ENCODE measurements around the gene AAMDC. TPM values are rescaled to one million over a fixed set of nuclear protein-coding genes. Genes with fewer than 3 reads are reported as not detected.

The AAMDC gene
- total RNA-seq, 1 donor from 2014 or later, result 17.8 TPM

DNA sequence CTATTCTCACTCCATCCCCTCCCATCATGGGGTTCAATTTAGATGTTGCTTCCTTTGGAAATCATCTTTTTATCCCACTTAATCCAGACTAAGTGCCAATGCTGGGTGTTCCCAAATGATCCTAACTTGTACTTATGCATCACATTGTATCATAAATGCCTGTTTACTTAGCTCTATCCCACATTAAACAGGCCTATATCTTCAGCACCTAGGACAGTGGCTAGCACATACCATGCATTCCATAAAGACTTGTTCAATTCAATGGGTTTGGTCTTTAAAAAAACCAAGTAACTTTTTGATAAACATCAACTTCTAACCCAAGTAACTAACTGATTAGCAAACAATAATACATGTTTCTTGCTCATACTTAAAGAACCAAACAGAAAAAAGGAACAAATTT, 41.0 kb upstream of the AAMDC start:
- no peak for DNase-seq (ENCODE audit: low read depth, low spot score)
- H3K4me1 Mint-ChIP-seq, result peaks cover 9% of the 10 kb centered on the region
- H3K36me3 Mint-ChIP-seq (ENCODE audit: low read depth), result no peaks in the 10 kb centered on the region
- no peaks in the 10 kb centered on the region for H3K27me3 Mint-ChIP-seq (ENCODE audit: low read depth)
- H3K27ac Mint-ChIP-seq (ENCODE audit: unreplicated experiment), result no peak overlapping the region
- no peak overlapping the region for H3K4me3 Mint-ChIP-seq
- H3K9me3 Mint-ChIP-seq, result no peaks in the 10 kb centered on the region
- TF ChIP-seq, protein P1, sequence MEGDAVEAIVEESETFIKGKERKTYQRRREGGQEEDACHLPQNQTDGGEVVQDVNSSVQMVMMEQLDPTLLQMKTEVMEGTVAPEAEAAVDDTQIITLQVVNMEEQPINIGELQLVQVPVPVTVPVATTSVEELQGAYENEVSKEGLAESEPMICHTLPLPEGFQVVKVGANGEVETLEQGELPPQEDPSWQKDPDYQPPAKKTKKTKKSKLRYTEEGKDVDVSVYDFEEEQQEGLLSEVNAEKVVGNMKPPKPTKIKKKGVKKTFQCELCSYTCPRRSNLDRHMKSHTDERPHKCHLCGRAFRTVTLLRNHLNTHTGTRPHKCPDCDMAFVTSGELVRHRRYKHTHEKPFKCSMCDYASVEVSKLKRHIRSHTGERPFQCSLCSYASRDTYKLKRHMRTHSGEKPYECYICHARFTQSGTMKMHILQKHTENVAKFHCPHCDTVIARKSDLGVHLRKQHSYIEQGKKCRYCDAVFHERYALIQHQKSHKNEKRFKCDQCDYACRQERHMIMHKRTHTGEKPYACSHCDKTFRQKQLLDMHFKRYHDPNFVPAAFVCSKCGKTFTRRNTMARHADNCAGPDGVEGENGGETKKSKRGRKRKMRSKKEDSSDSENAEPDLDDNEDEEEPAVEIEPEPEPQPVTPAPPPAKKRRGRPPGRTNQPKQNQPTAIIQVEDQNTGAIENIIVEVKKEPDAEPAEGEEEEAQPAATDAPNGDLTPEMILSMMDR (conservative IDR thresholded peaks at IDR 0.05), result no peak

- Mint-ChIP-seq H3K4me1 (peaks cover 5% of the 10 kb centered on the region), H3K27ac (ENCODE audit: unreplicated experiment) (no peak overlapping the region), H3K9me3 (no peaks in the 10 kb centered on the region), H3K36me3 (ENCODE audit: low read depth) (no peaks in the 10 kb centered on the region), H3K27me3 (ENCODE audit: low read depth) (no peaks in the 10 kb centered on the region), H3K4me3 (no peak overlapping the region)
- TF ChIP-seq, protein P1 (conservative IDR thresholded peaks at IDR 0.05), result no peak
- DNase-seq (ENCODE audit: low read depth, low spot score), result no peak
Measured at GRCh38 chr11:77783025-77783424, 37.9 kb upstream of the AAMDC start.

DNA sequence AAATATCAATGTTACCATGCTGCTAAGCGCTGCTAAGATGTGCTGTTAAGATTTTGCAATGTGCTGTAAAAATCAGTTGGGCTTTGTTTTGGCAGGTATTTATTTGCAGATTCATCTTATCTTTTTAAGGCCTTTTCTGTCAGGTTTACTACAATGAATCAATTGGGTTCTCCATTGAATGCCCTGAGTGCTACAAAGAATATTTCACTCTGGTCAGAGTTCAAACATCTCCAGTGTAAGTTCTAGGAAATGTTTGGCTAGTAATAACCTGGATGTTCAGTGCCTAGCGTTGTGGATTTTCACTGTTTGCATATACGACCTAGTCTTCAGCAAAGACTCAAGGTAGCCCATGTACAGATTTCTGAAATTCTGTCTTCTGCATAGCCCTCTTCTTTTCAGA, 36.4 kb upstream of the AAMDC start:
- H3K4me1 Mint-ChIP-seq, result peaks cover 8% of the 10 kb centered on the region
- TF ChIP-seq, protein P1 (conservative IDR thresholded peaks at IDR 0.05), result no peak
- H3K27me3 Mint-ChIP-seq (ENCODE audit: low read depth), result no peaks in the 10 kb centered on the region
- H3K27ac Mint-ChIP-seq (ENCODE audit: unreplicated experiment), result no peak overlapping the region
- peaks cover 2% of the 10 kb centered on the region for H3K9me3 Mint-ChIP-seq
- DNase-seq (ENCODE audit: low read depth, low spot score), result no peak
- H3K4me3 Mint-ChIP-seq, result no peak overlapping the region
- H3K36me3 Mint-ChIP-seq (ENCODE audit: low read depth), result peaks cover 7% of the 10 kb centered on the region

DNA sequence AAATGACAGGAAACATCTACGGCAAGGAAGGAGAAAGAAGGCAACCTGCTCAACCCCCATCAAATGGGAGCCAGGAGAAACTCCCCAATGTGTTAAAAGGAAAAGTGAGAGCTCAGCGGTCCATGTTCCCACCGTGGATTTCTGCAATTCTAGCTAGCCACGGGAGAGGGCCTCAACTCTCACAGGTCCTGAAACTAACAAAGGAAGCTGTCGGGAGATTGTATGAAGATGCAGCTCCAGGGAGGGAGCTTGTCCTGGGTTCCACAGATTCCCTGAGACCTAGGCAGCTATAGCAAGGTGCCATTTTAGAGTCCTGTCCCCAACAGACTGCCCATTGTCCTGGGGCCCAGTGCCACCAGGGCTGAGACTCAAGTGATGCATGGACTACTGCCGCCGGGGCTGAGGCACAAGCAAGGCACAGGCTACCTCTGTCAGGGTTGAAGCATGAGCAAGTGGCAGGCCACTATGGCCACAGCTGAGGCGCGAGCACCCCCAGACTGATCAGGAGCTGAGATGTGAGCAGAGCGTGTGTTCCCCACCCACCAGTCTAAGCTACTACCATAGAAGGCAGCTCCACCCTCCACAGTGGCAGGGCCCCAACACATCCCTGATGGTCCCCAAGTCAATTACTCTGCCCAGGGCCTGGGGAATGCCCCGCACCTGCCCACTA, 31.7 kb upstream of the AAMDC start:
- no peak overlapping the region for H3K4me3 Mint-ChIP-seq
- TF ChIP-seq, protein P1 (conservative IDR thresholded peaks at IDR 0.05), result no peak
- peaks cover 18% of the 10 kb centered on the region for H3K4me1 Mint-ChIP-seq
- no peak for DNase-seq (ENCODE audit: low read depth, low spot score)
- no peak overlapping the region for H3K27ac Mint-ChIP-seq (ENCODE audit: unreplicated experiment)
- peaks cover 21% of the 10 kb centered on the region for H3K9me3 Mint-ChIP-seq
- peaks cover 47% of the 10 kb centered on the region for H3K36me3 Mint-ChIP-seq (ENCODE audit: low read depth)
- no peaks in the 10 kb centered on the region for H3K27me3 Mint-ChIP-seq (ENCODE audit: low read depth)

DNA sequence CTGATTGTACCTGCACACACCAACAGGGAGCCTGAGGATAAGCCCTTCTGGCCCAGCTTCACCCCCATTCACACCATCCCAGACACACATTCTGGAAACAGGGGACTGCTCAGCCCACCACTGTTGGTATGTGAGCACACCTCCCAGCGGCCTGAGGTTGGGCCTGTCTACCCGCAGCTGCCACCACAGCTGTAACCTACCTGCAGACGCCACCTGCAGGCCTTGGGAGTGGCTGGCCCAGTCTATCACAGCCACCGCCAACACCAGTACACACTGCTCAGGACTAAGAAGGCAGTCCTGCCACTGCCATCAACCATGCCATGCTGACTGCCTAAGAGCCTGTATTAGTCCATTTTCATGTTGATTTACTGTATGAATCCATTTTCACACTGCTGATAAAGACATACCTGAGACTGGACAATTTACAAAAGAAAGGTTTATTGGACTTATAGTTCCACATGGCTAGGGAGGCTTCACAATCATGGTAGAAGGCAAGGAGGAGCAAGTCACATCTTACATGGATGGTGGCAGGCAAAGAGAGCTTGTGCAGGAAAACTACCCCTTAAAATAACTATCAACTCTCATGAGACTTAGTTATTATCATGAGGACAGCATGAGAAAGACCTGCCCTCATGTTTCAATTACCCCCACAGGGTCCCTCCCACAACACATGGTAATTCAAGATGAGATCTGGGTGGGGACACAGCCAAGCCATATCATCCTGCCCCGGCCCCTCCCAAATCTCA, 31.0 kb upstream of the AAMDC start:
- Mint-ChIP-seq H3K36me3 (ENCODE audit: low read depth) (peaks cover 52% of the 10 kb centered on the region), H3K4me3 (no peak overlapping the region), H3K9me3 (peaks cover 23% of the 10 kb centered on the region), H3K27me3 (ENCODE audit: low read depth) (no peaks in the 10 kb centered on the region), H3K27ac (ENCODE audit: unreplicated experiment) (no peak overlapping the region), H3K4me1 (peaks cover 18% of the 10 kb centered on the region)
- DNase-seq (ENCODE audit: low read depth, low spot score), result no peak
- TF ChIP-seq, protein P1 (conservative IDR thresholded peaks at IDR 0.05), result no peak
